Gastroesophageal sphincter (tissue), 4 donors: Measurements from ENCODE around the gene GXYLT1. TPM values are rescaled to one million over a fixed set of nuclear protein-coding genes. Genes with fewer than 3 reads are reported as not detected.

Experiments used
- ATAC-seq: fragments of 150-250 bp; one replicate; pipeline ENCODE4 v1.9.1; 2016; ENCODE audit warnings: mild to moderate bottlenecking, moderate library complexity
- H3K27ac ChIP-seq, 4 donors: fragments of 200-600 bp; sonication (generic) in 3 of 4; 1 replicate in 3 of 4; 2 replicates in 1 of 4; pipeline ENCODE4 v1.5.1; 2016 to 2019
- H3K27me3 ChIP-seq: fragments of 200-600 bp; sonication (generic); one replicate; pipeline ENCODE4 v1.5.1; 2019
- H3K36me3 ChIP-seq, 2 donors: fragments of 200-600 bp; sonication (generic); one replicate each; pipeline ENCODE4 v1.5.1; 2019; ENCODE audit warnings: control low read depth in 1 of 2
- H3K4me1 ChIP-seq, 3 donors: fragments of 200-600 bp; sonication (generic); 1 replicate in 2 of 3; 2 replicates in 1 of 3; pipeline ENCODE4 v1.5.1; 2016 to 2019; ENCODE audit warnings: control low read depth in 2 of 3
- H3K4me3 ChIP-seq, 2 donors: fragments of 200-600 bp; sonication (generic); one replicate each; pipeline ENCODE4 v1.5.1; 2019; ENCODE audit warnings: mild to moderate bottlenecking in 1 of 2, moderate library complexity in 1 of 2
- H3K9me3 ChIP-seq, 3 donors: fragments of 200-600 bp; sonication (generic); one replicate each; pipeline ENCODE4 v1.5.1; 2017 to 2019; ENCODE audit warnings: control low read depth in 2 of 3
- EP300 ChIP-seq: sonication (generic); formaldehyde crosslinking; IDR thresholded peaks from one replicate; pipeline ENCODE4 v1.6.1; 2017; ENCODE audit warnings: antibody characterized with exemption, mild to moderate bottlenecking
- POLR2A ChIP-seq, 2 donors: fragments of 450-650 bp; IDR thresholded peaks; one replicate each; pipeline ENCODE4 v1.6.1; 2017; ENCODE audit warnings: antibody characterized with exemption in 2 of 2, mild to moderate bottlenecking in 2 of 2, moderate library complexity in 1 of 2
- POLR2AphosphoS5 ChIP-seq: sonication (generic); formaldehyde crosslinking; IDR thresholded peaks from one replicate; pipeline ENCODE4 v1.6.1; 2017; ENCODE audit warnings: antibody characterized with exemption
- WGBS, 2 donors: methylation state at CpG; one replicate each; pipeline ENCODE4 v1.1.5; 2018; ENCODE audit warnings: low coverage in 1 of 2; 5-methylcytosine and 5-hydroxymethylcytosine counted together
- total RNA-seq, 4 donors: library from RNA; depleted of rRNA; stranded (reverse); fragments of >200 nt; gene quantifications; one replicate each; pipeline ENCODE4 v1.1.0, GENCODE V29; 2016
- TF ChIP-seq, protein P1 (sequence below), 4 experiments: fragments of 200-600 bp in 2 of 4; fragments of 450-650 bp in 2 of 4; sonication (generic) in 1 of 4; IDR thresholded peaks; one replicate each; pipeline ENCODE4 v1.5.1; 2017 to 2019; ENCODE audit warnings: antibody characterized with exemption in 4 of 4, mild to moderate bottlenecking in 2 of 4, moderate library complexity in 2 of 4

The GXYLT1 gene
- total RNA-seq, 4 donors from 2014 or later = 6.9 to 11.6 (median 8.3) TPM

DNA sequence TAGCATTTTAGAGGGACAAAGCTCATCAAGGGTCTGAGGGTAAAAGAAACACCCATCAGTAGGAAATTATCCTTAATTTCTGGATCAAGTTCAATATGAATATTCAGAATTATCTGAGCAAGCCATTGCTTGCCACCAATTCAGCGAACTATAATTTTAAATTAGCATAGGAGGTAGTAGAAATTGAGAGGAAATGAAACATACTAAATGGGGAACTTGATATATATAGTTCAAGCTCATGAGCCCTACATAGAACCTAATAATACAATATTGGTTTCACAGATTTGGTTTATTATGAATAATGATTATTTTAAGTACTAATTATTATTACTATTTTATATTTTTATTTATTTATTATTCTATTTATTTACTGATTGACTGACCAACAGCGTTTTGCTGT lies 42.1 kb upstream of the GXYLT1 start:
- Histone ChIP-seq H3K36me3 (peaks cover 0 to 12% of the 10 kb centered on the region in 2 donors), H3K27me3 (no peaks in the 10 kb centered on the region), H3K4me3 (no peak overlapping the region), H3K4me1 (no peaks in the 10 kb centered on the region), H3K27ac (no peak overlapping the region), H3K9me3 (no peaks in the 10 kb centered on the region)
- TF ChIP-seq, protein P1, sequence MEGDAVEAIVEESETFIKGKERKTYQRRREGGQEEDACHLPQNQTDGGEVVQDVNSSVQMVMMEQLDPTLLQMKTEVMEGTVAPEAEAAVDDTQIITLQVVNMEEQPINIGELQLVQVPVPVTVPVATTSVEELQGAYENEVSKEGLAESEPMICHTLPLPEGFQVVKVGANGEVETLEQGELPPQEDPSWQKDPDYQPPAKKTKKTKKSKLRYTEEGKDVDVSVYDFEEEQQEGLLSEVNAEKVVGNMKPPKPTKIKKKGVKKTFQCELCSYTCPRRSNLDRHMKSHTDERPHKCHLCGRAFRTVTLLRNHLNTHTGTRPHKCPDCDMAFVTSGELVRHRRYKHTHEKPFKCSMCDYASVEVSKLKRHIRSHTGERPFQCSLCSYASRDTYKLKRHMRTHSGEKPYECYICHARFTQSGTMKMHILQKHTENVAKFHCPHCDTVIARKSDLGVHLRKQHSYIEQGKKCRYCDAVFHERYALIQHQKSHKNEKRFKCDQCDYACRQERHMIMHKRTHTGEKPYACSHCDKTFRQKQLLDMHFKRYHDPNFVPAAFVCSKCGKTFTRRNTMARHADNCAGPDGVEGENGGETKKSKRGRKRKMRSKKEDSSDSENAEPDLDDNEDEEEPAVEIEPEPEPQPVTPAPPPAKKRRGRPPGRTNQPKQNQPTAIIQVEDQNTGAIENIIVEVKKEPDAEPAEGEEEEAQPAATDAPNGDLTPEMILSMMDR (IDR thresholded peaks at IDR 0.05) = no peak
- TF ChIP-seq POLR2A (IDR thresholded peaks at IDR 0.05) (no peak), EP300 (no peak), POLR2AphosphoS5 (no peak)
- 89 to 97% methylated on average over 2 of the region's 2 CpGs for WGBS, 2 donors
- no peak for ATAC-seq

DNA sequence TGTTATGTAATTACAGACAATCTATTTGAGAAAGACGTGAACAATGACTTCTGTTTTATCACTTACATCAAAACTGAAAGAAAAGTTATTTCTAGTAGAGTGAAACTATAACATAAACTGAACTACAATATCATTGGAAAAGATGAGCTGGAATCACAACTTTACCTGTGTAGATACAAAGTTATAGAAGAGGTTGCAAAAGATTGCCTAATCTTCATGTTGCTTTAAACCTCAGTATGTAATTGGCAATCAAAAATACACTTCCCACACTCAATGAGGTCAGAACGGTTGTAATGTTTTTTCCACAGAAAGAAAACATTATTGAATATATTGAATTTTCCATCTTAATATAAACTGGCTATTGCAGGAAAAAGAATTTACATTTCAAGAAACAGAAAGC lies 37.7 kb upstream of the GXYLT1 start:
- no peak for ATAC-seq
- Histone ChIP-seq H3K36me3 (peaks cover 0 to 27% of the 10 kb centered on the region in 2 donors), H3K27me3 (no peaks in the 10 kb centered on the region), H3K9me3 (no peaks in the 10 kb centered on the region), H3K27ac (no peak overlapping the region), H3K4me1 (no peaks in the 10 kb centered on the region), H3K4me3 (no peak overlapping the region)
- TF ChIP-seq, protein P1 (IDR thresholded peaks at IDR 0.05) = no peak
- TF ChIP-seq POLR2A (IDR thresholded peaks at IDR 0.05) (no peak), POLR2AphosphoS5 (no peak), EP300 (no peak)
- 67 to 73% methylated on average over 2 of the region's 2 CpGs for WGBS, 2 donors

DNA sequence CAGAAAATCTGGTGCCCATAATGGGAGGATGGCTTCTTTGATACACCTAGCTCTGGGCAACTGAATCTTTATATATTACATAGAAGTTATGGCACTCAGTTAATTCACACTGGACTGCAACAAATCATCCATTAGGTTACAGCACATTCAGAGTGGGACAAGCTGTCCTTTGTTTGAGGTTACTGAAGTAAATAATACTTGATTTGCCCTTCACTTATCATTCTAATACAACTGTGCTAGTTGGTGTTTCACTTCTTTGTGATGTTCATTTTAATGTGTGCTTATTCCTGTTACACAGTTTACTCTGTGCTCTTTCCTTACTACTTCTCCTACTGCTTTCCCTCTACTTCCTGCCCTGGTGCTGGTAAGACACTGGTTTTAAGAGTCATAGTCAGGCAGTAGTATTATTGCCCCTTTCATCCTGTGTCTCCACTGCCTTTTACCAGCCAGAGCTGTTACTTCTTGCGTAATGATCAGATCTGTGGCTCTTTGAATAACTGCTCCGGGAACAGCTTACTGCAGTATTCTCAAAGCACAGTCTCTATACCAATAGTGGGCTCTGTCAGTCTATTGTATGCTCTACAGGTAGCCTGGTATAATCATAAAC lies 36.4 kb upstream of the GXYLT1 start:
- Histone ChIP-seq H3K4me1 (no peaks in the 10 kb centered on the region), H3K27ac (no peak overlapping the region), H3K9me3 (no peaks in the 10 kb centered on the region), H3K27me3 (no peaks in the 10 kb centered on the region), H3K4me3 (no peak overlapping the region), H3K36me3 (peaks cover 0 to 32% of the 10 kb centered on the region in 2 donors)
- ATAC-seq = no peak
- TF ChIP-seq, protein P1 (IDR thresholded peaks at IDR 0.05) = no peak
- TF ChIP-seq POLR2A (IDR thresholded peaks at IDR 0.05) (no peak), EP300 (no peak), POLR2AphosphoS5 (no peak)
- WGBS, 2 donors = 80 to 88% methylated on average over 1 to 2 of the region's 2 CpGs

DNA sequence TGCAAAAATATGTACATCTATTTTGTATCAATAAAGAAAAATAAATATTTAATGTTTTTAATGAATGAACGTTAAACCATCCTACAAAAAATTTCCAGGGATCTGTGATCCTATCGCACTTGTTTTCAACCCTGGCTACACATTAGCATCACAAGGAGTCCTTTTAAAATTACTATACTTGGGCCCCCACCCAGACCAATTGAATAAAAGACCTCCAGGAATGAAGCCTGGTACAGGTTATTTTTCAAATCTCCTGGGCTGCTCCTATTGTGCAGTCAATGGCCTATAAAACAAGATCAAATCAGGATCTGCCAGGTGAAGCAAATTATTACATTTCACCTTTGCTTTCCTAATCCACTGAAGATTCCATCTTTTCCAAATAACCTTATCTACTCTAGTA lies 33.4 kb upstream of the GXYLT1 start:
- peaks cover 0 to 24% of the 10 kb centered on the region in 2 donors for H3K36me3 ChIP-seq
- no peak overlapping the region for H3K27ac ChIP-seq
- TF ChIP-seq POLR2A (IDR thresholded peaks at IDR 0.05) = no peak
- 83 to 89% methylated on average over 2 of the region's 2 CpGs for WGBS, 2 donors
- no peaks in the 10 kb centered on the region for H3K27me3 ChIP-seq
- no peaks in the 10 kb centered on the region for H3K4me1 ChIP-seq
- H3K4me3 ChIP-seq = no peak overlapping the region
- no peaks in the 10 kb centered on the region for H3K9me3 ChIP-seq
- no peak for ATAC-seq

DNA sequence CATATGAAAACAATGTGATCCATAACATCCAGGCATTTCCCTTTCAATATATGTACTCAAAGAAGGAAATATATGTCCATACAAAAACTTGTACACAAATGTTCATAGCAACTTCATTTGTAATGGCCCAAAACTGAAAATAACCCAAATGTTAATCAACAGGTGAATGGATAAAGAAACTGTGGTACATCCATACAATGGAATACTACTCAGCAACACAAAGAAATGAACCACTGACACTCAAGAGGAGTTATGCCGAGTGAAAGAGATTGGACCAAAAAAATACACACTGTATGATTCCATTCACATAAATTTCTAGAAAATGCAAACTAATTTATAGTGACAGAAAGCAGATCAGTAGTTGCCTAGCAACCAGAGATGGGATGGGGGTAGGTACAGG lies 30.3 kb upstream of the GXYLT1 start:
- TF ChIP-seq POLR2AphosphoS5 (no peak), EP300 (no peak)
- TF ChIP-seq, protein P1 (IDR thresholded peaks at IDR 0.05) = no peak
- peaks cover 0 to 32% of the 10 kb centered on the region in 2 donors for H3K36me3 ChIP-seq
- no peak overlapping the region for H3K4me3 ChIP-seq
- ATAC-seq = no peak
- no peaks in the 10 kb centered on the region for H3K4me1 ChIP-seq
- no peaks in the 10 kb centered on the region for H3K27me3 ChIP-seq
- H3K9me3 ChIP-seq = no peaks in the 10 kb centered on the region
- WGBS, 2 donors = 100% methylated on average over 1 of the region's 1 CpG
- H3K27ac ChIP-seq = no peak overlapping the region
